Prostate gland (tissue), 2 donors: ENCODE data around the gene WARS2. TPM values are rescaled to one million over a fixed set of nuclear protein-coding genes. Genes with fewer than 3 reads are reported as not detected.

Experiments used
- DNase-seq: peaks from one replicate; pipeline ENCODE4 v3.0.0-alpha.2; 2019; ENCODE audit warnings: low spot score
- H3K27ac ChIP-seq, 2 donors: fragments of 200-600 bp; sonication (generic); 2 replicates each; pipeline ENCODE4 v1.5.1; 2017 to 2019
- H3K27me3 ChIP-seq: fragments of 200-600 bp; sonication (generic); replicated peaks from 2 replicates; pipeline ENCODE4 v1.5.1; 2019; ENCODE audit not compliant: insufficient read depth
- H3K36me3 ChIP-seq, 2 donors: fragments of 200-600 bp; sonication (generic); 1 replicate in 1 of 2; 2 replicates in 1 of 2; pipeline versions ENCODE4 v1.5.1 to v1.8.1; 2017 to 2019
- H3K4me1 ChIP-seq: fragments of 200-600 bp; sonication (generic); replicated peaks from 2 replicates; pipeline ENCODE4 v1.5.1; 2019
- H3K4me3 ChIP-seq, 2 donors: fragments of 200-600 bp; sonication (generic); 2 replicates each; pipeline ENCODE4 v1.5.1; 2017 to 2019
- H3K9me3 ChIP-seq: fragments of 200-600 bp; sonication (generic); 2 replicates; pipeline ENCODE4 v1.5.1; 2017
- CTCF ChIP-seq, 4 experiments: fragments of 200-600 bp in 2 of 4; fragments of 450-650 bp in 2 of 4; sonication (generic) in 2 of 4; IDR thresholded peaks; 1 replicate in 3 of 4; 2 replicates in 1 of 4; pipeline ENCODE4 v1.5.1; 2016 to 2019; ENCODE audit warnings: antibody characterized with exemption in 4 of 4, mild to moderate bottlenecking in 2 of 4, moderate library complexity in 2 of 4
- POLR2A ChIP-seq: fragments of 450-650 bp; IDR thresholded peaks from one replicate; pipeline ENCODE4 v1.6.1; 2016; ENCODE audit warnings: antibody characterized with exemption, mild to moderate bottlenecking
- POLR2AphosphoS5 ChIP-seq: sonication (generic); formaldehyde crosslinking; IDR thresholded peaks from one replicate; pipeline ENCODE4 v1.6.1; 2017; ENCODE audit warnings: antibody characterized with exemption
- WGBS: methylation state at CpG from one replicate; pipeline ENCODE4 v1.1.5; 2018; 5-methylcytosine and 5-hydroxymethylcytosine counted together
- intact Hi-C: fragments of 100-400 bp; cut with DNase I; formaldehyde crosslinking; loops from one replicate; pipeline ENCODE4 v1.14.2; 2022
- small RNA-seq, 2 donors: library from RNA; depleted of rRNA; stranded (forward); fragments of <200 nt; gene quantifications; one replicate each; pipeline ENCODE3, GENCODE V24; 2016
- total RNA-seq, 2 donors: library from RNA; depleted of rRNA; stranded (reverse); fragments of >200 nt; gene quantifications; one replicate each; pipeline ENCODE4 v1.1.0, GENCODE V29; 2016

WARS2 gene
- total RNA-seq, 2 donors from 2014 or later: 15.6 to 22.0 TPM

- Histone ChIP-seq H3K9me3 (no peaks in the 10 kb centered on the region), H3K36me3 (no peaks in the 10 kb centered on the region), H3K4me3 (no peak overlapping the region), H3K27ac (no peak overlapping the region), H3K27me3 (peaks cover 68% of the 10 kb centered on the region), H3K4me1 (no peaks in the 10 kb centered on the region)
- TF ChIP-seq POLR2A (no peak), POLR2AphosphoS5 (no peak), CTCF (IDR thresholded peaks at IDR 0.05) (no peak)
- intact Hi-C loops: no loop called here
- DNase-seq: no peak
- WGBS: 13% methylated on average over 26 of the region's 26 CpGs
Measured at GRCh38 chr1:118982821-118983557, 157.5 kb downstream of the WARS2 start.

GRCh38 chr1:118982266-118982665 is 158.2 kb downstream of the WARS2 start:
- Histone ChIP-seq H3K27me3 (peaks cover 61% of the 10 kb centered on the region), H3K27ac (no peak overlapping the region), H3K4me1 (no peaks in the 10 kb centered on the region)

GRCh38 chr1:118981436-118981835 is 159.0 kb downstream of the WARS2 start:
- intact Hi-C loops: no loop called here
- Histone ChIP-seq H3K27me3 (peaks cover 55% of the 10 kb centered on the region), H3K4me1 (no peaks in the 10 kb centered on the region), H3K9me3 (no peaks in the 10 kb centered on the region), H3K4me3 (no peak overlapping the region), H3K27ac (no peak overlapping the region), H3K36me3 (no peaks in the 10 kb centered on the region)
- no peak for DNase-seq
- WGBS: 23% methylated on average over 1 of the region's 1 CpG
- TF ChIP-seq POLR2AphosphoS5 (no peak), CTCF (IDR thresholded peaks at IDR 0.05) (no peak), POLR2A (no peak)

More at GRCh38 chr1:118982266-118982665, 158.2 kb downstream of the WARS2 start:
- intact Hi-C loops: no loop called here
- H3K4me3 ChIP-seq: no peak overlapping the region
- no peaks in the 10 kb centered on the region for H3K9me3 ChIP-seq
- DNase-seq: no peak
- TF ChIP-seq POLR2AphosphoS5 (no peak), POLR2A (no peak), CTCF (IDR thresholded peaks at IDR 0.05) (no peak)
- 54% methylated on average over 6 of the region's 6 CpGs for WGBS
- no peaks in the 10 kb centered on the region for H3K36me3 ChIP-seq

Small RNAs within 50 kb of the gene (small RNA-seq; reads per million reads assigned to genes)
- gene AL139420.2: 0 reads per million in 2 donors

Other genes starting within 250 kb of the WARS2 start
- gene TBX15, start 152.3 kb downstream of the WARS2 start, total RNA-seq: under 1 TPM; 0.40 to 0.87 TPM
- not detected for gene HAO2, start 228.1 kb upstream of the WARS2 start, total RNA-seq